Inferior parietal cortex (tissue), 1 donor: ENCODE measurements around the gene MMP10.

Experiments used
- DNase-seq: peaks from one replicate; pipeline ENCODE4 v3.0.0-alpha.2; 2016; ENCODE audit errors: extremely low spot score

The MMP10 gene

DNA sequence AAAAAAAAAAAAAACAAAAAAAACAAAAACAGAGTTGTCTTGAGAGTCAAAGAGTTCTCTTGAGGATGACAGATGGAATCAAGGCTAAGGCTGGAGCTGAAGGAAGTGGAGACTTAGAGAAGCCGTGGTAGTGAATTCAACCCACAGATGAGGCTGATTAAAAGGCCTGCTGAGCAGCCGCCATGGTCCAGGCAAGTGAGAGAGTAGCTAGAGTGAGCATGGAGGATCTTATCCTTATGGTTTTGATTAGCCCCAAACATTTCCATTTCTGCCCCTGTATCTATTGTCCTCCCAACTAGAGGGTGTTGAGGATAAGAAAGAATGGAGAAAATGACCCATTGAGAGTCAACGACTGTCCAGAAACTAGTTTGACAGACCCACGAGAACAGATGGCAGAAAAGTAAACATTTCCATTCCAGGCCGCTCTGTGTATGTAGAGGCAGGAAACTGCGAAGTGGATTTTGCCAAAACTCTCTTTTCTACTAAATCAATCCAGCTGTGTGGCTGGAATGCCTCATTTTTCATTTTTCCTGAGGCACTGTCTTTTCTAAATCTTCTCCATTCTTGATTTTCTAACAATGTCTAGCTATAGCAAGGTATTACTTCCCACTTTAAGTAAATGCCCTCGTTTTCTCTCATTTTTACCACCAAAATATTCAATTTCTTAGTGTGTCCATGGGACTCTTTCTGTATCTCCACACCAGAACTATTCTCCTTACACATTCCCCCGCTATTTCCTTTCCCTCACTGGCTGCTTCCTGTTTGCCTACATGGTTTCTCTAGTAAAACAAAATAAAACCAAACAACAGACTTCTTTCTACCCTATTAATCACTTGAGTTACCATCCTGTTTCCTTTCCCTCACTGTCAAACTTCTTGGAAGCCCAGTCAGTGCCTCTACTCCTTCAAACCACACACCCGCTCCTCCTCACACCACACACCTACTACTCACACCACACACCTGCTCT lies 50.3 kb downstream of the MMP10 start:
- no peak for DNase-seq

DNA sequence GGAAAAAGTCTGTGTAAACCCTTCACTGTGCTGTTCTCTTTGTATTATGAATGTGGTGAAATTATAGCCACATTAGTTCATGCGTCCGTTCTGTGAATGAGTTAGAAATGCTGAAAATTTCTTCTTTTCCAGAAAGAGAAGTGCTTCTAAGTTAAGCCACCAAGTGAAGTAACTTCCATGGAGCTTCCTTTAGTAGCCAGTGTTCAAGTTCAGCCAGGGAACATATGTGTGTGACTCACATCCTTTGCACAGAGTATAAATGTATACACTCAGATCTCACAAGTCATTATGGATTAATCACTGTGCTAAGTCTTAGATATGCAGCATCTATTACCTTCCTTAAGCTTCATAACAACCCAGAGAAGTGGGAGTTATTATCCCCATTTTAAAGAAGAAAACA lies 52.5 kb downstream of the MMP10 start:
- no peak for DNase-seq

DNA sequence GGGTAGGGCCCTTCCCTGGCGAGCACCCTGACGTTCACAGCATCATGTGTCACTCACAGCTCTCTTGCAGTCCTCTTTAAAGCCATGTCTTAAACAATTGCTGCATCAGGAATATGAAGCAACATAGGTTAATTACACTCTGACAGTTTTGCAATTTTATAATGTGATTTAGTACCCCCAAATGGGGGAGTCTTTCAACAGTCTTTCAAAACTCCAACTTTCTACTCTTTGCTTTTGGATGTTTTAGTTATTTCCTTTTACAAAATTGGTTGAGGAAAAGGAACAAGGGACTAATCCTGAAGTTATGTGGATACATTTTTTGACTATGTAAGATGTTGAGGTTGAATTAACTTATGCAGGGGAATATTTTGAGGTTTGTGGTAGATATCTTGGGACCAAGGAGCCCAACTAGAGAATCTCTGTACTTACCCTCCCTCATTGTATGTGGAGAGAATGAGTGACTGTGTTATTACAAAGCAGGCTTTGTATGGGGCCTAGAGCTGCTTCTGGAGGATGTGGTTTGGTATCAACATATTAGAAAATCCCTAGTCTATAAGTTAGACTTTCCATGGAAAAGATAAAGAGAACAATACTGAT lies 55.4 kb downstream of the MMP10 start, which contains the start of gene MMP8:
TSS of gene MMP8 (minus strand) at position 51 of the 597 bp plus-strand sequence. CDS start 99 bp downstream, outside the sequence.
- no peak for DNase-seq

DNA sequence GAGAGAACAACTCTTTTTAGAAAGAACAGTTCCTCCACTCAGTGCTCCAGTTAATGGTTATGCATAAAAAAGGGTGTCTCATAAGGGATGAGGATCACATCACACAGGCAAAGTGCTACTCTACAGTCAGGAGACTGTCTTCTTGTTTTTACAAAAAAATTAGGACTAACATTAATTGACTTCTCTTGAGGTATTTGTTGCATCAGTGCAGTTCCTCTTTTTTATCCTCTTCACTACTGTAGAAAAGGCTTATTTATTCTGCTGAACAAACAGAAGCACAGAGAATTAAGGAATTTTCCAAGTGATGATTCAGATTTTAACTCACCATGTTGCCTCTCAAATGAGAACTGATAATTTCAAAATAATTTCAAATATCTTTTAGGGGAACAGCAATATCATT lies 57.6 kb downstream of the MMP10 start:
- no peak for DNase-seq
